ENCODE results near the gene CENPH.

Gene CENPH

DNA sequence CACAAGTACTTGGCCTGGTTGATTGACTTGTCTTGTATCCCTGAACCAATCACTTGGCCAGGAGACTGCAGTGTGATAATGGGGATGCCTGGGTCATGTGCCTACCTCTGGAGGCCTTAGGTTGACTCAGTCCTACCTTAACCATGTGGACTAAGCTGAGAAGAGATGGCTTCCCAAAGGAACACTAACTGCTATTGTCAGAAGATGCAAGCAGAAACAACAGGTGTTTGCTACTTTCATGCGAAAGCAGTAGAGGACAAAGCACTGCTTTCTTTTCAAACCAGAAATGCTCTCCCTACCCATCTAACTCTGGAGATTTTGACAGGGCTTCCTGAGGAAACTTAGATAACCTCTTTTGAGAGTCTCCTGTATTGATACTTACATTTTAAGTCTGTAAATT, 68.2 kb downstream of the CENPH start:
- no peak for DNase-seq (ENCODE audit: low read depth, low spot score)
- TF ChIP-seq, protein P1, sequence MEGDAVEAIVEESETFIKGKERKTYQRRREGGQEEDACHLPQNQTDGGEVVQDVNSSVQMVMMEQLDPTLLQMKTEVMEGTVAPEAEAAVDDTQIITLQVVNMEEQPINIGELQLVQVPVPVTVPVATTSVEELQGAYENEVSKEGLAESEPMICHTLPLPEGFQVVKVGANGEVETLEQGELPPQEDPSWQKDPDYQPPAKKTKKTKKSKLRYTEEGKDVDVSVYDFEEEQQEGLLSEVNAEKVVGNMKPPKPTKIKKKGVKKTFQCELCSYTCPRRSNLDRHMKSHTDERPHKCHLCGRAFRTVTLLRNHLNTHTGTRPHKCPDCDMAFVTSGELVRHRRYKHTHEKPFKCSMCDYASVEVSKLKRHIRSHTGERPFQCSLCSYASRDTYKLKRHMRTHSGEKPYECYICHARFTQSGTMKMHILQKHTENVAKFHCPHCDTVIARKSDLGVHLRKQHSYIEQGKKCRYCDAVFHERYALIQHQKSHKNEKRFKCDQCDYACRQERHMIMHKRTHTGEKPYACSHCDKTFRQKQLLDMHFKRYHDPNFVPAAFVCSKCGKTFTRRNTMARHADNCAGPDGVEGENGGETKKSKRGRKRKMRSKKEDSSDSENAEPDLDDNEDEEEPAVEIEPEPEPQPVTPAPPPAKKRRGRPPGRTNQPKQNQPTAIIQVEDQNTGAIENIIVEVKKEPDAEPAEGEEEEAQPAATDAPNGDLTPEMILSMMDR (IDR thresholded peaks at IDR 0.05; ENCODE audit: insufficient read depth, low read length, missing control alignments) = no peak
- CTCF ChIA-PET = interaction anchor here (1.7 kb wide), 1 partner anchor 9 kb away, joined by 4 read pairs; no protein-coding TSS in a partner anchor
- no peak overlapping the region for H3K4me3 ChIP-seq (ENCODE audit: low read depth, low read length)
- POLR2A ChIA-PET = no interaction called here
